Trophoblast cell (in vitro differentiated cells and primary cell): ENCODE measurements around the gene SIDT2.

Experiments used
- DNase-seq, 2 donors: peaks; one replicate each; pipeline ENCODE4 v3.0.0-alpha.2; 2016
- H2AFZ ChIP-seq: 2 replicates; pipeline ENCODE4 v1.6.1; 2013; ENCODE audit warnings: low read length, moderate library complexity, mild to moderate bottlenecking; ENCODE audit not compliant: insufficient read depth, poor library complexity
- H2AK5ac ChIP-seq: 2 replicates; pipeline ENCODE4 v1.6.1; 2013; ENCODE audit warnings: mild to moderate bottlenecking, low read length
- H2BK120ac ChIP-seq: 2 replicates; pipeline ENCODE4 v1.6.1; 2013; ENCODE audit warnings: low read length, mild to moderate bottlenecking, moderate library complexity; ENCODE audit not compliant: insufficient read depth, poor library complexity
- H2BK12ac ChIP-seq: 2 replicates; pipeline ENCODE4 v1.6.1; 2013; ENCODE audit warnings: mild to moderate bottlenecking, low read length, moderate library complexity
- H2BK5ac ChIP-seq: 2 replicates; pipeline ENCODE4 v1.6.1; 2013; ENCODE audit warnings: low read length, low read depth, moderate library complexity, mild to moderate bottlenecking; ENCODE audit not compliant: poor library complexity
- H3K14ac ChIP-seq: 2 replicates; pipeline ENCODE4 v1.6.1; 2013; ENCODE audit warnings: mild to moderate bottlenecking, low read length
- H3K18ac ChIP-seq: 2 replicates; pipeline ENCODE4 v1.6.1; 2013; ENCODE audit warnings: mild to moderate bottlenecking, low read length
- H3K23ac ChIP-seq: 2 replicates; pipeline ENCODE4 v1.6.1; 2013; ENCODE audit warnings: low read length
- H3K27ac ChIP-seq: 2 replicates; pipeline ENCODE4 v1.5.1; 2013; ENCODE audit warnings: low read depth, mild to moderate bottlenecking, inconsistent platforms, low read length, moderate library complexity
- H3K27me3 ChIP-seq: 2 replicates; pipeline ENCODE4 v1.6.1; 2013; ENCODE audit warnings: inconsistent platforms, mild to moderate bottlenecking, low read length, moderate library complexity; ENCODE audit not compliant: insufficient read depth
- H3K36me3 ChIP-seq, 2 experiments: 1 replicate in 1 of 2; 2 replicates in 1 of 2; pipeline ENCODE4 v1.6.1; 2013; ENCODE audit warnings: low read length in 2 of 2, mild to moderate bottlenecking in 2 of 2, moderate library complexity in 1 of 2; ENCODE audit not compliant: insufficient read depth in 2 of 2, control insufficient read depth in 1 of 2
- H3K4ac ChIP-seq: 2 replicates; pipeline ENCODE4 v1.6.1; 2013; ENCODE audit warnings: low read depth, mild to moderate bottlenecking, low read length, moderate library complexity
- H3K4me1 ChIP-seq, 2 experiments: 1 replicate in 1 of 2; 2 replicates in 1 of 2; pipeline ENCODE4 v1.6.1; 2013; ENCODE audit warnings: low read length in 2 of 2, mild to moderate bottlenecking in 2 of 2, moderate library complexity in 1 of 2; ENCODE audit not compliant: insufficient read depth in 2 of 2, control insufficient read depth in 1 of 2
- H3K4me2 ChIP-seq: 2 replicates; pipeline ENCODE4 v1.6.1; 2013; ENCODE audit warnings: inconsistent platforms, mild to moderate bottlenecking, low read length, moderate library complexity
- H3K4me3 ChIP-seq: 2 replicates; pipeline ENCODE4 v1.5.1; 2013; ENCODE audit warnings: mild to moderate bottlenecking, low read depth, low read length, inconsistent platforms
- H3K79me1 ChIP-seq: one replicate; pipeline ENCODE4 v1.6.1; 2013; ENCODE audit warnings: low read length
- H3K79me2 ChIP-seq: 2 replicates; pipeline ENCODE4 v1.6.1; 2013; ENCODE audit warnings: low read length, mild to moderate bottlenecking; ENCODE audit not compliant: control insufficient read depth, insufficient read depth, poor library complexity
- H3K9ac ChIP-seq: 2 replicates; pipeline ENCODE4 v1.6.1; 2013; ENCODE audit warnings: mild to moderate bottlenecking, low read length
- H3K9me3 ChIP-seq: 2 replicates; pipeline ENCODE4 v1.6.1; 2013; ENCODE audit warnings: low read depth, mild to moderate bottlenecking, control low read depth, inconsistent platforms, low read length; ENCODE audit not compliant: insufficient read depth
- H4K12ac ChIP-seq: 2 replicates; pipeline ENCODE4 v1.6.1; 2013; ENCODE audit warnings: low read depth, mild to moderate bottlenecking, low read length, moderate library complexity
- H4K8ac ChIP-seq: 2 replicates; pipeline ENCODE4 v1.6.1; 2013; ENCODE audit warnings: low read depth, mild to moderate bottlenecking, low read length, moderate library complexity
- H4K91ac ChIP-seq: one replicate; pipeline ENCODE4 v1.6.1; 2013; ENCODE audit warnings: low read depth, mild to moderate bottlenecking, low read length, moderate library complexity
- WGBS: extraction: QIAGEN DNeasy Blood & Tissue Kit; methylation state at CpG from one replicate; pipeline ENCODE4 v1.1.7; 2013; ENCODE audit warnings: missing lambda C conversion rate; ENCODE audit not compliant: insufficient read length, insufficient coverage; ENCODE audit errors: extremely low coverage; 5-methylcytosine and 5-hydroxymethylcytosine counted together

SIDT2 gene

GRCh38 chr11:117199916-117200812 lies 21.6 kb downstream of the SIDT2 start:
- Histone ChIP-seq H4K8ac (peak overlapping the region; percentile 85), H2AFZ (peak overlapping the region; percentile 24)
- WGBS = no CpG with 5 or more reads among the region's 13 CpGs

GRCh38 chr11:117200813-117201657 lies 22.5 kb downstream of the SIDT2 start:
- H3K79me2 ChIP-seq = peaks cover 40% of the 10 kb centered on the region
- H3K36me3 ChIP-seq = peaks cover 49 to 50% of the 10 kb centered on the region in 2 experiments
- peaks cover 52 to 57% of the 10 kb centered on the region in 2 experiments for H3K4me1 ChIP-seq
- H2BK12ac ChIP-seq = no peak overlapping the region
- H2AK5ac ChIP-seq = no peak overlapping the region
- H3K27ac ChIP-seq = peak overlapping the region; percentile 36
- no CpG with 5 or more reads among the region's 12 CpGs for WGBS
- no peak overlapping the region for H4K91ac ChIP-seq
- H3K9ac ChIP-seq = peak overlapping the region; percentile 99
- peak overlapping the region; percentile 13 for H2BK120ac ChIP-seq
- H3K9me3 ChIP-seq = no peaks in the 10 kb centered on the region
- no peak overlapping the region for H3K18ac ChIP-seq
- peak overlapping the region; percentile 10 for H2BK5ac ChIP-seq
- H4K8ac ChIP-seq = no peak overlapping the region
- H3K4me3 ChIP-seq = peak overlapping the region; percentile 85
- H3K27me3 ChIP-seq = no peaks in the 10 kb centered on the region
- peak overlapping the region; percentile 82 for H3K4me2 ChIP-seq
- H3K79me1 ChIP-seq = peaks cover 26% of the 10 kb centered on the region
- no peak overlapping the region for H4K12ac ChIP-seq
- peak overlapping the region; percentile 97 for H3K4ac ChIP-seq
- no peak overlapping the region for H3K23ac ChIP-seq
- H3K14ac ChIP-seq = peak overlapping the region; percentile 13
- H2AFZ ChIP-seq = no peak overlapping the region
- no peak for DNase-seq

More at GRCh38 chr11:117199916-117200812, 21.6 kb downstream of the SIDT2 start:
- Histone ChIP-seq H2AK5ac (peak overlapping the region; percentile 78), H2BK120ac (peak overlapping the region; percentile 88), H3K9ac (peak overlapping the region; percentile 99), H3K18ac (peak overlapping the region; percentile 89), H3K4me2 (peak overlapping the region; percentile 82), H2BK5ac (peak overlapping the region; percentile 96), H3K36me3 (peaks cover 50 to 51% of the 10 kb centered on the region in 2 experiments), H4K91ac (peak overlapping the region; percentile 89), H2BK12ac (peak overlapping the region; percentile 54), H3K14ac (peak overlapping the region; percentile 96), H3K4me1 (peaks cover 51 to 52% of the 10 kb centered on the region in 2 experiments), H4K12ac (peak overlapping the region; percentile 68), H3K4me3 (peak overlapping the region; percentile 85), H3K27ac (peak overlapping the region; percentile 96), H3K27me3 (no peaks in the 10 kb centered on the region), H3K9me3 (no peaks in the 10 kb centered on the region), H3K23ac (no peak overlapping the region), H3K79me1 (peaks cover 26% of the 10 kb centered on the region), H3K79me2 (peaks cover 40% of the 10 kb centered on the region), H3K4ac (peak overlapping the region; percentile 97)
- no peak for DNase-seq

- no peak for DNase-seq
- no peak overlapping the region for H4K8ac ChIP-seq
- peak overlapping the region; percentile 27 for H3K4me3 ChIP-seq
Measured at GRCh38 chr11:117201658-117202305, 23.2 kb downstream of the SIDT2 start.

More at GRCh38 chr11:117201658-117202305, 23.2 kb downstream of the SIDT2 start:
- H3K27ac ChIP-seq = peak overlapping the region; percentile 36
- H2AFZ ChIP-seq = no peak overlapping the region
- H3K23ac ChIP-seq = no peak overlapping the region
- H4K91ac ChIP-seq = no peak overlapping the region
- H2BK5ac ChIP-seq = peak overlapping the region; percentile 10
- peak overlapping the region; percentile 13 for H2BK120ac ChIP-seq
- peaks cover 54 to 61% of the 10 kb centered on the region in 2 experiments for H3K4me1 ChIP-seq
- H2BK12ac ChIP-seq = no peak overlapping the region
- no peak overlapping the region for H2AK5ac ChIP-seq
- WGBS = no CpG with 5 or more reads among the region's 14 CpGs
- peaks cover 26% of the 10 kb centered on the region for H3K79me1 ChIP-seq
- H3K9ac ChIP-seq = peak overlapping the region; percentile 9
- H3K36me3 ChIP-seq = peaks cover 46 to 49% of the 10 kb centered on the region in 2 experiments
- H4K12ac ChIP-seq = no peak overlapping the region
- H3K27me3 ChIP-seq = no peaks in the 10 kb centered on the region
- peak overlapping the region; percentile 97 for H3K4ac ChIP-seq
- H3K9me3 ChIP-seq = no peaks in the 10 kb centered on the region
- peaks cover 40% of the 10 kb centered on the region for H3K79me2 ChIP-seq
- peak overlapping the region; percentile 82 for H3K4me2 ChIP-seq
- peak overlapping the region; percentile 15 for H3K18ac ChIP-seq
- peak overlapping the region; percentile 13 for H3K14ac ChIP-seq
